HL-60/S4 treated with phorbol 12-myristate 13-acetate at 8.2 ng/mL for 4 days and 3 days (cell line): ENCODE measurements around the gene NRG3.
"Not testable (repeated sequence)": the region's sequence is repeated elsewhere in the genome, so short reads cannot be mapped to it uniquely, and the experiment has no call there.

Source experiments
- in situ Hi-C: fragments of 300-500 bp; cut with MboI; formaldehyde crosslinking; loops from 2 replicates; pipeline ENCODE4 v1.15.0; 2022; ENCODE audit warnings: low sequenced_read_pairs

NRG3 gene

DNA sequence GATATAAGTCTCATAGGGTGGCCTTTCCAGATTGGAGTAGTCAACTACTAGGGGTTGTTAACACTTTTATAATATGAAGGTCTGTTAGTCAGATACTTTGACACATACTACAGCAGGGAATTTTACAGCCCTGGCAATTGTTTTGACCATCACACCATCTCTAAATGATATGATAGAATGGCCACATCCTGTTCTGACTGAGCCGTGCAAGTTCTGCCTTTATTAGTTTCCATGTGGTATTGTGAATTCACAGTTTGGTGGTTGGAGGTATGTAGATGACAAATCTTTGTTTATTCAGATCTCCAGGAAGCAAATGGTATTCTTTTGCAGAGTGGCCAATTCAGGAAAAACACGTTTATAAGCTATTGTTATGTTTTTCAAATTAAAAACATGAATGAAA, 83.0 kb downstream of the NRG3 start:
- in situ Hi-C loops, result no loop called here

DNA sequence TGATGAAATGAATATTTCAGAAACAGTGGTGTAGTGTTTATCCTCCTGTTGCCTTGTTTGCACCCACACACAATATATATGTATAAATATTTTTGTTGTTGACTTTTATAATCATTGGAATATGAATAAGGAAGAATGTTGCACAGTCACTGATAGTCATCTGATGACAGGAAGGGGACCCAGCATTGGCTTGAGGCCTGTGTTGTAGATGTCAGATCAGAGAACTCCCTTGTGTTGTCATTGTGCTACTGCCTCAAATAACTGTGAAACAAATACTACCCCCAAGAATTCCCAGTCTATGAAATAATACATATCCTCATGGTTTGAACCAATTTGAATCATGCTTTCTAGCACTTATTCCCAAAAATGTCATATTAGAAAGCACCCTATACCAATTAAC, 84.0 kb downstream of the NRG3 start:
- in situ Hi-C loops, result no loop called here

- in situ Hi-C loops, result no loop called here
Measured at GRCh38 chr10:81961451-81962184, 86.6 kb downstream of the NRG3 start.

DNA sequence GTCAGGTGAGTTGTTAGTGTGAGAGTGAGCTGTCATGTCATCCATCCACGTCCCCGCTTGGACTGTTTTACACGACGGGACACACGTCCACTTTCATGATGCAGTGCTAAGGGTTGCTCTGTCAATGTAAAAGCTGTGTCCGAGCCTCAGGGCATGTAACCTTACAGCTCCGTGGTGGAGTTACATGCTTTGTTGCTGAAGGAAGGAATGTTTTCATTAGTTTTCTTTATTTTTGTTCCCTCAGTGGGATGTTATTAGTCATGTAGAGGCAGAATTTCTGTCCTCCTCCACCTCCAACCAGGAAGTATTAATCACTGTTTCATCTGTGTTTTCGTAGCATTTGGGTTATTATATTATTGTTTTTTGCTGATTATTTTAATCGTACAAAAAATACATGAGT, 88.6 kb downstream of the NRG3 start:
- in situ Hi-C loops, result no loop called here

DNA sequence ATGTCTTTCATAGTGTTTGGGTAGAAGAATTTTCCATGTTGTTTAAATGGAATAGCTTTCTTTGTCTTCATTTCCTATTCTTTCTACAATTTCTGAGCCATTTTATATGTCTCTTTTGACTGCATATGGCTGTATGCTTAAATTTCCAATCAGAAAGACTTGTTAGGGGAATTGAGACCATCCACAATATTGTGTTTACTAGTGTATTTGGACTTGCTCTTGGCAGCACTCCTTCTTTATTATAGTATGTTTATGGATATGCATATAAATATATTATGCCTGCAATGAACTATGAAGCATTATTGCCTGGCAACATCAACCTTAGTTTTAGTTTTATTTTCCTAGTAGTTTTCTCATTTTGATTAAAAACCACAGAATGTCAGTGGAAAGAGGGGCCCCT, 92.7 kb downstream of the NRG3 start:
- in situ Hi-C loops, result no loop called here

- in situ Hi-C loops, result no loop called here
Measured at GRCh38 chr10:81969136-81969535, 94.1 kb downstream of the NRG3 start.

DNA sequence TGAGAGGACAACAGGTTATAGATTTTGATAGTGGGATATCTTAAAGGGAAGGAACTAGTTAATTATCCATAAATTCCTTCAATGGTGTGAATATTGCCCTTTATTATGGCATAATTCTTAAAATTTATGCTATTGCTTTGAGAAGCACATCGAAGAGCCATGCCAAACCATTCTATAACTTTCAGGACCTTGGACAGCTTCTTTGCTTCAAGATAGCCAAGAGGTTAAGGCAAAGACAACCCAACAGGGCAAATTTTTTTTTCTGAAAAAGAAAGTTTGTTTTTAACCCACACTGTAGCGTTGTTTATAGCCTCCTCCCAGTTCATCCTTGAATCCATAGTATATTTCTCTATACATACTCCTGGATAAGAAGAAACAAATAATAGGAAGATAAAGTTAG, 103.2 kb downstream of the NRG3 start:
- in situ Hi-C loops, result no loop called here

DNA sequence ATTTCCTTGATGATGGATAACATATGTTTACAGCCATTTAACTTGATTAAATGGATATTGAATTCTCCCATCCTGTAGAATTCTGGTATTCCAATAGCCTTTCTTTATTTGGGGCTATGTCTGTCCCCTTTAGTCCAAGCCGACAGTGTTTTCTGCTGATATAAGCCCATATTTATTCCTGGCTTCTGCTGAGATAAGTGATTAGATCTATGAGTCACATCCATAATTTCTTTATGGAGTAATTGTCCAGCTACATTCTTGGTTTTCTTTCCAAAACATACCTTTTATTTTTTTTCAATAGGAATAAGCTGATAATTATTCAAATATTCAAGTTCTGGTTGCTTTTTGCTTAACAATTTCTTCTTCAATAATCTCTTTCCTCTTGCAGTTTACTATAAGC, 106.7 kb downstream of the NRG3 start:
- in situ Hi-C loops, result no loop called here

DNA sequence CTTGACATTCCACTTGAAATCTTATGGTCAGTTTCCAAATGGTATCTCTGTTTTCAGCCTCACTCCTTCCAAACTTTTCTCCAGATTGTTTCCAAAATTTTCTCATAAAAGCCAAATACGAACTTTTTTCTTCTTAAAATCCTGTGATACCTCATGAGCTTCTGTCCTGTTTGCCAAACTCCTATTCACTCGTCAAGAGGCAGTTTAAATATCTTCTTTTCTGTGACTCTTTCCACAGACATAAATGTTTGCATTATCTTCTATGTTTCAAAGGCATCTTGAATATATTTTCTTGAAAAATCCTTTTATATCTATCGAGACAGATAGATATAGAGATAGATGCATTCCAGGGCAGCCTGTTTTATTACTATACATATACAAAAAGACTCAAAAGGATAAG, 109.4 kb downstream of the NRG3 start:
- in situ Hi-C loops, result no loop called here

DNA sequence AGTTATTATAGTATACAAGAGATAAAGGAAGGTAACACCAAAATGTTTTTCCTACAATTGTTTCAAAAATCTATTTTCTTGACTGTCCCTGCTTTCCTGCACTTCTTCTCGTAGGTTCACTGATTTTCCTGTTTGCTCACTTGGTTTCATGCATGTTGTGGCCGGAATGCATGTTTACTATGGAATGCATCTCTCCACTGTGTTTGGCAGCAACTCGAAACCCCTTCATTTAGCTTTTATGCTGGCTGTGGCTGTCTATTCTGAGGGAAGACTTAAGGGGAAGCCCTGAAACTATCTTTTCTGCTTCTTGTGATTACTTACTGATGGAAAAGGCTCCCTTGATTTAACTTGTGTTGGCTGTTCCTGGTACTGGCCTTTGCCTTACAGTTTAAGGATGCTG, 120.3 kb downstream of the NRG3 start:
- in situ Hi-C loops, result no loop called here

GRCh38 chr10:81996927-81997326, 121.9 kb downstream of the NRG3 start:
- in situ Hi-C loops, result no loop called here

- in situ Hi-C loops, result no loop called here
Measured at GRCh38 chr10:82020999-82021398, 146.0 kb downstream of the NRG3 start.

GRCh38 chr10:82027711-82028110, 152.7 kb downstream of the NRG3 start:
- in situ Hi-C loops, result no loop called here

GRCh38 chr10:82037076-82037475, 162.1 kb downstream of the NRG3 start:
- in situ Hi-C loops, result no loop called here

DNA sequence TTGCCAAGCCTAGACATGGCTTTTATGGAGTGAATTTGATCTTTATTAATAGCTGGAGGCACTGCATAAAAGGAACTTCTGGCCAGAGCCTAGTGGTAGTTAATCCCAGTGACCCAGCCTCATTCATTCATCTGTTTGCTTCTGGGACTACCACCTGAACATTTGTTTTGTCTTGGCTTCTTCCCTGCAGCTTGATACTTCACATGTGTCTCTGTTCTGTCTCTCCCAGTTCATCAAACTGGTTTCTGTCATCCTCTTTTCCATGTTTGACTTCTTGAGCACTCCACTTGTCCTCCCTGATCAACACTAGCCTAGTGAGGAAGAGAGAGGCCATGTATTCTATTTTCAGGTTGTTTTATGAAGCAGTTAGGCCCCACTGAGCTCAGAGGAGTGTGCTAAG, 163.6 kb downstream of the NRG3 start:
- in situ Hi-C loops, result no loop called here

GRCh38 chr10:82040336-82040735, 165.3 kb downstream of the NRG3 start:
- in situ Hi-C loops, result no loop called here

GRCh38 chr10:82041018-82041417, 166.0 kb downstream of the NRG3 start:
- in situ Hi-C loops, result no loop called here

- in situ Hi-C loops, result no loop called here
Measured at GRCh38 chr10:82056391-82056790, 181.4 kb downstream of the NRG3 start.

DNA sequence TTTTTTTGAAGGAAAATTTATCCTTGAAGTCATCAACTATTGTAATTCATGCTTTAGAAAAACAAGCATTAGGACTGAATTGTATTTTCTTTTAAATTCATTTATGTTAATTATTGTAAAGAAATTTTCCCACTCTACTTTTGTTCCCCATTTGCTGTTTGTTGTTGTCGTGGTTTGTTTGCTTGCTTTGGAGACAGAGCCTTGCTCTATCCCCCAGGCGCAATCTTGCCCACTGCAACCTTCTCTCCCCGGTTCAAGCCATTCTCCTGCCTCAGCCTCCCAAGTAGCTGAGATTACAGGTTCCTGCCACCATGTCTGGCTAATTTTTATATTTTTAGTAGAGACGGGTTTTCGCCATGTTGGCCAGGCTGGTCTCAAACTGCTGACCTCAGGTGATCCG, 192.2 kb downstream of the NRG3 start:
- in situ Hi-C loops, result not testable (repeated sequence)

DNA sequence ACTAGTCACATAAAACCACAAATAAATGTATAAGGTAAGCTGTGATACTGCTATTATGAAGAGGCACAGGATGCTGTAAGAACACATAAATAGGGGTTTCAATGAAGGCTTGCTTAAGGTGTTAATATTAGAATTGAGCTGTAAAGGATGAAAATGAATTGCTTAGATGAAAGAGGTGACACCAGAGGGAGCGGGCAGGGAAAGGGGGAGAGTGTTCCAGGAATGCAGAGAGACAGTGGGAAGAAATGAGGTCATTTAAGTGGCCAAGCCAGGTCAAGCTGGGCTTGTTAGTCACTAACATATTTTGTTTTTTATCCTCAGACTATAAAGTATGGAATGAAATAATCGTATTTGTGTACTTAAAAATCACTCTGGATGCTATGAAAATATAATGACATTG, 193.5 kb downstream of the NRG3 start:
- in situ Hi-C loops, result no loop called here

DNA sequence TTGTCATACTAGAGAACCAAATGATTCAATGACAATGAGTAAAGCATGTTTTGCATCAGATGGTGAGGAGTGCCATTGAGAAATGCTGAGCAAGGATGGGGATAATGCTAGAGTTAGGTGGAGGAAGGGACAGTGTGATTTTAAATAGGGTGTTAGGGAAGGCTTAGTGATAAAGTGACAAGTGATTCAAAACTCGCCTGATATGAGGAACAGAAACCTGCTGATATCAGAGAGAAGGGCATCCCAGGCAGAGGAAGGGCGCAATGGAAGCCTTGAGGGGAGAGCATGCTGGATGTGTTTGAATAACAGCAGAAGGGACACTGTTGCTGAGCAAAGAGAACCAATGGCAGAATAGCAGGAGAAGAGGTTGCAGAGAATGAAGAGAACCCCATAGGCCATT, 196.2 kb downstream of the NRG3 start:
- in situ Hi-C loops, result no loop called here

DNA sequence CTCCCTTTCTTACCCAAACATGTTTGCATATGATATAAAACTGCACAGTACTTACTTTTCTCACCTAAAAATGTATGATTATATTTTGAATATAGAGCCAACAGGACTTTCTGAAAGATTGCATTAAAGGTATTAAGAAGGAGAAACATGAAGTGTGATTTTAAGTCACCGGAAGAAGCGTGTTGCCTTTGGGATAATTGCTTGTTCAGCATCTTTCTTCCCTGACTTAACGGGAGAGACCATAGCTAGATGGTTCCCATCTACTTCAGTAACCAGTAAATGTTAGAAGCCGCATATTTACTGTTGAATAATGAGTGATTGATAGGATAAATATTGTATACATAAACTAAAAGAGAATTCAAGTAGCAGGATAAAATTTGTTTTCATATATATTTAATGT, 197.1 kb downstream of the NRG3 start:
- in situ Hi-C loops, result no loop called here

DNA sequence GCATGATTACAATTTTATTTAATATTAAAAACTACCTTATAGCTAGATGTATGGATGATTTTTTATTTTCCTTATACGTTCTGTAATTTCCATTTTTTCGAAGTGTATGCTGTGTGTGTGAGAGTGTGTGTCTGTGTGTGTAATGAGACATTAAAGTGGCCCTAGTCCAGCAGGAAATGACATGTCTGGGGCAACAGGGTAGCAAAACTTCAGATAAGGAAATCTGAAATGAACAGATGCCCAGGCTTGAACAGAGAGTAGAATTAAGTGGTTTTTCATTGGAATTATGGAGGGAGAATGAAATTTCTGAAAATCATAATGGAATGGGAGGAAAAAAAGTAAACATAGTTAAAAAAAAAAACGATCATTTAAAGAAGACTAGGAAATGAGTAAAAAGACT, 200.6 kb downstream of the NRG3 start:
- in situ Hi-C loops, result no loop called here
